ENCODE data around the gene CPNE8. TPM values are rescaled to one million over a fixed set of nuclear protein-coding genes. Genes with fewer than 3 reads are reported as not detected.

The CPNE8 gene
- total RNA-seq, 4 donors from 2014 or later = 12.1 to 38.3 (median 13.4) TPM

- DNase-seq (ENCODE audit: low spot score in 2 of 2) = no peak
- Histone ChIP-seq H3K4me1 (peaks cover 3% of the 10 kb centered on the region), H3K36me3 (no peaks in the 10 kb centered on the region), H3K9me3 (no peaks in the 10 kb centered on the region), H3K27me3 (no peaks in the 10 kb centered on the region), H3K27ac (no peak overlapping the region), H3K4me3 (no peak overlapping the region)
- 82% methylated on average over 1 of the region's 1 CpG for WGBS
- TF ChIP-seq EP300 (IDR thresholded peaks at IDR 0.05) = no peak
These were observed 197.7 kb downstream of the CPNE8 start for GRCh38 chr12:38707648-38708047.

GRCh38 chr12:38697289-38697688 is 208.1 kb downstream of the CPNE8 start:
- Histone ChIP-seq H3K36me3 (peaks cover 10% of the 10 kb centered on the region), H3K4me3 (no peak overlapping the region), H3K27ac (no peak overlapping the region), H3K27me3 (no peaks in the 10 kb centered on the region), H3K9me3 (no peaks in the 10 kb centered on the region), H3K4me1 (no peaks in the 10 kb centered on the region)
- DNase-seq (ENCODE audit: low spot score in 2 of 2) = no peak
- 90% methylated on average over 1 of the region's 1 CpG for WGBS
- TF ChIP-seq POLR2A (IDR thresholded peaks at IDR 0.05) (no peak), CTCF (IDR thresholded peaks at IDR 0.05) (no peak), POLR2AphosphoS5 (IDR thresholded peaks at IDR 0.05) (no peak), EP300 (IDR thresholded peaks at IDR 0.05) (no peak)

GRCh38 chr12:38695057-38695456 is 210.3 kb downstream of the CPNE8 start:
- TF ChIP-seq EP300 (IDR thresholded peaks at IDR 0.05) (no peak), CTCF (IDR thresholded peaks at IDR 0.05) (no peak), POLR2AphosphoS5 (IDR thresholded peaks at IDR 0.05) (no peak), POLR2A (IDR thresholded peaks at IDR 0.05) (no peak)
- WGBS = 78% methylated on average over 3 of the region's 3 CpGs

GRCh38 chr12:38691164-38691563 is 214.2 kb downstream of the CPNE8 start:
- H3K4me1 ChIP-seq = no peaks in the 10 kb centered on the region
- no peak overlapping the region for H3K27ac ChIP-seq
- H3K4me3 ChIP-seq = no peak overlapping the region
- peaks cover 5% of the 10 kb centered on the region for H3K36me3 ChIP-seq
- H3K9me3 ChIP-seq = peaks cover 4% of the 10 kb centered on the region
- H3K27me3 ChIP-seq = no peaks in the 10 kb centered on the region
- no peak for TF ChIP-seq EP300 (IDR thresholded peaks at IDR 0.05)
- DNase-seq (ENCODE audit: low spot score in 2 of 2) = no peak
- 63% methylated on average over 2 of the region's 2 CpGs for WGBS

More at GRCh38 chr12:38695057-38695456, 210.3 kb downstream of the CPNE8 start:
- Histone ChIP-seq H3K9me3 (no peaks in the 10 kb centered on the region), H3K4me3 (no peak overlapping the region), H3K36me3 (no peaks in the 10 kb centered on the region), H3K27me3 (no peaks in the 10 kb centered on the region), H3K4me1 (no peaks in the 10 kb centered on the region), H3K27ac (no peak overlapping the region)
- DNase-seq (ENCODE audit: low spot score in 2 of 2) = no peak

- Histone ChIP-seq H3K27ac (no peak overlapping the region), H3K27me3 (no peaks in the 10 kb centered on the region), H3K9me3 (peaks cover 4% of the 10 kb centered on the region), H3K4me1 (no peaks in the 10 kb centered on the region), H3K36me3 (peaks cover 5% of the 10 kb centered on the region), H3K4me3 (no peak overlapping the region)
- TF ChIP-seq POLR2AphosphoS5 (IDR thresholded peaks at IDR 0.05) (no peak), CTCF (IDR thresholded peaks at IDR 0.05) (no peak), POLR2A (IDR thresholded peaks at IDR 0.05) (no peak), EP300 (IDR thresholded peaks at IDR 0.05) (no peak)
- DNase-seq (ENCODE audit: low spot score in 2 of 2) = no peak
These were observed 214.7 kb downstream of the CPNE8 start for GRCh38 chr12:38690646-38691045.

- TF ChIP-seq CTCF (IDR thresholded peaks at IDR 0.05) = no peak
- Histone ChIP-seq H3K27me3 (no peaks in the 10 kb centered on the region), H3K4me1 (no peaks in the 10 kb centered on the region), H3K9me3 (peaks cover 4% of the 10 kb centered on the region), H3K4me3 (no peak overlapping the region), H3K27ac (no peak overlapping the region), H3K36me3 (peaks cover 11% of the 10 kb centered on the region)
- 82% methylated on average over 5 of the region's 5 CpGs for WGBS
- DNase-seq (ENCODE audit: low spot score in 2 of 2) = no peak
These were observed 215.7 kb downstream of the CPNE8 start for GRCh38 chr12:38689704-38690103.
